C4-2B (cell line): ENCODE measurements around the gene ASAP2.

Source experiments
- ZFX ChIP-seq: fragments of 450-650 bp; IDR thresholded peaks from 2 replicates; pipeline ENCODE4 v1.6.1; 2017
- TF ChIP-seq, protein P1 (sequence below): fragments of 450-650 bp; conservative IDR thresholded peaks from 2 replicates; pipeline ENCODE4 v1.5.1; 2017; ENCODE audit warnings: mild to moderate bottlenecking

DNA sequence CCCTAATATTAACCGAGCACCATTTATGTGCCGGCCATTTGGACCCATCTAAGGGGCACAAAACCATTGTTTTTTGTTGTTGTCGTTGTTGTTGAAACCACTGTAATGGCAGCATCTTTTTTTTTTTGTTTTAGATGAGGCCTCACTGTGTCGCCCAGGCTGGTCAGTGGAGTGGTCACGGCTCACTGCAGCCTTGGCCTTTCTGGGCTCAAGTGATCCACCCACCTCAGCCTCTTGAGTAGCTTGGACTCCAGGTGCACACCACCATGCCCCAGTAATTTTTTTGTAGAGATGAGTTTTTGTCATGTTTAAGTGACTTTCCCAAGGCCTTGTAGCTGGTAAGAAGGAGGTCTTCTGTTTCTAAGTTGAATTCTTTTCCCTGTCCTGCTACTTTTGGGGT is 33.0 kb downstream of the ASAP2 start:
- TF ChIP-seq, protein P1, sequence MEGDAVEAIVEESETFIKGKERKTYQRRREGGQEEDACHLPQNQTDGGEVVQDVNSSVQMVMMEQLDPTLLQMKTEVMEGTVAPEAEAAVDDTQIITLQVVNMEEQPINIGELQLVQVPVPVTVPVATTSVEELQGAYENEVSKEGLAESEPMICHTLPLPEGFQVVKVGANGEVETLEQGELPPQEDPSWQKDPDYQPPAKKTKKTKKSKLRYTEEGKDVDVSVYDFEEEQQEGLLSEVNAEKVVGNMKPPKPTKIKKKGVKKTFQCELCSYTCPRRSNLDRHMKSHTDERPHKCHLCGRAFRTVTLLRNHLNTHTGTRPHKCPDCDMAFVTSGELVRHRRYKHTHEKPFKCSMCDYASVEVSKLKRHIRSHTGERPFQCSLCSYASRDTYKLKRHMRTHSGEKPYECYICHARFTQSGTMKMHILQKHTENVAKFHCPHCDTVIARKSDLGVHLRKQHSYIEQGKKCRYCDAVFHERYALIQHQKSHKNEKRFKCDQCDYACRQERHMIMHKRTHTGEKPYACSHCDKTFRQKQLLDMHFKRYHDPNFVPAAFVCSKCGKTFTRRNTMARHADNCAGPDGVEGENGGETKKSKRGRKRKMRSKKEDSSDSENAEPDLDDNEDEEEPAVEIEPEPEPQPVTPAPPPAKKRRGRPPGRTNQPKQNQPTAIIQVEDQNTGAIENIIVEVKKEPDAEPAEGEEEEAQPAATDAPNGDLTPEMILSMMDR, result no peak
- TF ChIP-seq ZFX, result no peak
